Gastroesophageal sphincter (tissue), 4 donors: ENCODE measurements around the gene NIPAL1. TPM values are rescaled to one million over a fixed set of nuclear protein-coding genes. Genes with fewer than 3 reads are reported as not detected.

Experiments
- ATAC-seq: fragments of 150-250 bp; one replicate; pipeline ENCODE4 v1.9.1; 2016; ENCODE audit warnings: mild to moderate bottlenecking, moderate library complexity
- H3K27ac ChIP-seq, 4 donors: fragments of 200-600 bp; sonication (generic) in 3 of 4; 1 replicate in 3 of 4; 2 replicates in 1 of 4; pipeline ENCODE4 v1.5.1; 2016 to 2019
- H3K27me3 ChIP-seq: fragments of 200-600 bp; sonication (generic); one replicate; pipeline ENCODE4 v1.5.1; 2019
- H3K36me3 ChIP-seq, 2 donors: fragments of 200-600 bp; sonication (generic); one replicate each; pipeline ENCODE4 v1.5.1; 2019; ENCODE audit warnings: control low read depth in 1 of 2
- H3K4me1 ChIP-seq, 3 donors: fragments of 200-600 bp; sonication (generic); 1 replicate in 2 of 3; 2 replicates in 1 of 3; pipeline ENCODE4 v1.5.1; 2016 to 2019; ENCODE audit warnings: control low read depth in 2 of 3
- H3K4me3 ChIP-seq, 2 donors: fragments of 200-600 bp; sonication (generic); one replicate each; pipeline ENCODE4 v1.5.1; 2019; ENCODE audit warnings: mild to moderate bottlenecking in 1 of 2, moderate library complexity in 1 of 2
- H3K9me3 ChIP-seq, 3 donors: fragments of 200-600 bp; sonication (generic); one replicate each; pipeline ENCODE4 v1.5.1; 2017 to 2019; ENCODE audit warnings: control low read depth in 2 of 3
- EP300 ChIP-seq: sonication (generic); formaldehyde crosslinking; IDR thresholded peaks from one replicate; pipeline ENCODE4 v1.6.1; 2017; ENCODE audit warnings: antibody characterized with exemption, mild to moderate bottlenecking
- POLR2A ChIP-seq, 2 donors: fragments of 450-650 bp; IDR thresholded peaks; one replicate each; pipeline ENCODE4 v1.6.1; 2017; ENCODE audit warnings: antibody characterized with exemption in 2 of 2, mild to moderate bottlenecking in 2 of 2, moderate library complexity in 1 of 2
- POLR2AphosphoS5 ChIP-seq: sonication (generic); formaldehyde crosslinking; IDR thresholded peaks from one replicate; pipeline ENCODE4 v1.6.1; 2017; ENCODE audit warnings: antibody characterized with exemption
- WGBS, 2 donors: methylation state at CpG; one replicate each; pipeline ENCODE4 v1.1.5; 2018; ENCODE audit warnings: low coverage in 1 of 2; 5-methylcytosine and 5-hydroxymethylcytosine counted together
- total RNA-seq, 4 donors: library from RNA; depleted of rRNA; stranded (reverse); fragments of >200 nt; gene quantifications; one replicate each; pipeline ENCODE4 v1.1.0, GENCODE V29; 2016
- TF ChIP-seq, protein P1 (sequence below), 4 experiments: fragments of 200-600 bp in 2 of 4; fragments of 450-650 bp in 2 of 4; sonication (generic) in 1 of 4; IDR thresholded peaks; one replicate each; pipeline ENCODE4 v1.5.1; 2017 to 2019; ENCODE audit warnings: antibody characterized with exemption in 4 of 4, mild to moderate bottlenecking in 2 of 4, moderate library complexity in 2 of 4

NIPAL1 gene
- total RNA-seq, 4 donors from 2014 or later = 0.16 to 2.0 (median 0.25) TPM

DNA sequence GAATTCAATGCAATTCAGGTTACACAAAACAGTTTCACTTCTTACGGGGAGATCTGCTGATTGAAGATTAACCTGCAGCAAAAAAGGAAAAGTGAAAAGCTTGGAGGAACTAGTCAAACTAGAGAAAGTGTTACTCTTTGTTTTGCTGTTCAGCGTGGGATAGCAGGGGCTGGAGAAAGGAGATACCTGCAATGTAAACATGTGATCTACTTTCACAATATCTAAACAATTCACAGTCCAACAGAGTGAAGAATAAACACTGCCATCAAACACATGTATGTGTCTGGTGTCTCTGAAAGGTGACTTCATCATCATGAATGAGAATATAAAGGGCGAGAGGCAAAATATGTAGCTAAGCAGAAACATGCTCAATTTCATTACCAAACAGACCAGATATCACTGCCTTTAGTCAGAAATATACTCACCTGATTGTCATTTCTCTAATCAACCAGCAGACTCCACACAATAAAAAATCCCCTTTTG, 26.4 kb downstream of the NIPAL1 start:
- Histone ChIP-seq H3K27me3 (peaks cover 37% of the 10 kb centered on the region), H3K4me1 (no peaks in the 10 kb centered on the region), H3K9me3 (no peaks in the 10 kb centered on the region), H3K4me3 (no peak overlapping the region), H3K27ac (no peak overlapping the region), H3K36me3 (no peaks in the 10 kb centered on the region)
- no peak for ATAC-seq
- TF ChIP-seq POLR2A (IDR thresholded peaks at IDR 0.05) (no peak), POLR2AphosphoS5 (no peak), EP300 (no peak)
- TF ChIP-seq, protein P1, sequence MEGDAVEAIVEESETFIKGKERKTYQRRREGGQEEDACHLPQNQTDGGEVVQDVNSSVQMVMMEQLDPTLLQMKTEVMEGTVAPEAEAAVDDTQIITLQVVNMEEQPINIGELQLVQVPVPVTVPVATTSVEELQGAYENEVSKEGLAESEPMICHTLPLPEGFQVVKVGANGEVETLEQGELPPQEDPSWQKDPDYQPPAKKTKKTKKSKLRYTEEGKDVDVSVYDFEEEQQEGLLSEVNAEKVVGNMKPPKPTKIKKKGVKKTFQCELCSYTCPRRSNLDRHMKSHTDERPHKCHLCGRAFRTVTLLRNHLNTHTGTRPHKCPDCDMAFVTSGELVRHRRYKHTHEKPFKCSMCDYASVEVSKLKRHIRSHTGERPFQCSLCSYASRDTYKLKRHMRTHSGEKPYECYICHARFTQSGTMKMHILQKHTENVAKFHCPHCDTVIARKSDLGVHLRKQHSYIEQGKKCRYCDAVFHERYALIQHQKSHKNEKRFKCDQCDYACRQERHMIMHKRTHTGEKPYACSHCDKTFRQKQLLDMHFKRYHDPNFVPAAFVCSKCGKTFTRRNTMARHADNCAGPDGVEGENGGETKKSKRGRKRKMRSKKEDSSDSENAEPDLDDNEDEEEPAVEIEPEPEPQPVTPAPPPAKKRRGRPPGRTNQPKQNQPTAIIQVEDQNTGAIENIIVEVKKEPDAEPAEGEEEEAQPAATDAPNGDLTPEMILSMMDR (IDR thresholded peaks at IDR 0.05) = no peak
- 45 to 48% methylated on average over 3 of the region's 3 CpGs for WGBS, 2 donors

DNA sequence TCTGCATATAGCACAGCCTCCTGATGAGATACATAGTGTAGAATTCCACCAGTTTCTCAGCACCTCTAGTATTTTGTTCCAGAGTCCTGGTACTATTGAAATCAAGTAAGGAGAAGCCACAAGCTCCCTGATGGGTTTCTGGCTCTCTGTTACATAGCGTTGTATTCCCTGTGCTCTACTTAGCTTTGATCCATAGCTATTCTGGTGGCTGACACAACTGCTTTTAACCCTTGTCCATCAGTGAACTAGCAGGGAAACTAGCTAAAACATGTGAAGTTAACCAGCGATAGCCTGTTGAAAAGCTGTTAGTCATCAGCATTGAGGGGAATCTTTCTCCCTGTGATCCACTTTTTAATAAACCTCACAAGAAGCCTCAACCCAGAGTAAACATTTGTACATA, 26.9 kb downstream of the NIPAL1 start:
- WGBS, 2 donors = 60 to 63% methylated on average over 2 of the region's 2 CpGs
- Histone ChIP-seq H3K4me3 (no peak overlapping the region), H3K9me3 (no peaks in the 10 kb centered on the region), H3K27ac (no peak overlapping the region), H3K4me1 (no peaks in the 10 kb centered on the region), H3K27me3 (peaks cover 37% of the 10 kb centered on the region), H3K36me3 (no peaks in the 10 kb centered on the region)
- no peak for TF ChIP-seq POLR2AphosphoS5
- no peak for TF ChIP-seq EP300
- TF ChIP-seq, protein P1 (IDR thresholded peaks at IDR 0.05) = no peak
- TF ChIP-seq POLR2A (IDR thresholded peaks at IDR 0.05) = no peak
- no peak for ATAC-seq

DNA sequence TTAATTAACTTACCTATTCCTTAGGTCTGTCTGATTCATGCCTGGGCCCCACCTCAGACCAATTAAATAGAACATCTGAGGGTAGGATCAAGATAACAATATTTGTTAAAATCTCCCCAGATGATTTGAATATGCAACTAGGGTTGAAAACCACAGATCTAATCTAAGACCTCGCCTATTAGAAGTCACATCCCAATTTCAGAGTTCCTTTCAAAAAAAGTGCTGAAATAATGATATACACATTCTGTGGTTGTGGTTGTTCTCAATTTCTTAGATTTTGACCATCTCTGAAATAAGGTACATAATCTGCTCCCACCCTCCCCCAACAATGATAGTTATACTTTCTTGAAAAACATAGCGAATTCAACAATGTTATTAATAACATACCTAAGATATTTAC, 27.7 kb downstream of the NIPAL1 start:
- 90 to 94% methylated on average over 2 of the region's 2 CpGs for WGBS, 2 donors

DNA sequence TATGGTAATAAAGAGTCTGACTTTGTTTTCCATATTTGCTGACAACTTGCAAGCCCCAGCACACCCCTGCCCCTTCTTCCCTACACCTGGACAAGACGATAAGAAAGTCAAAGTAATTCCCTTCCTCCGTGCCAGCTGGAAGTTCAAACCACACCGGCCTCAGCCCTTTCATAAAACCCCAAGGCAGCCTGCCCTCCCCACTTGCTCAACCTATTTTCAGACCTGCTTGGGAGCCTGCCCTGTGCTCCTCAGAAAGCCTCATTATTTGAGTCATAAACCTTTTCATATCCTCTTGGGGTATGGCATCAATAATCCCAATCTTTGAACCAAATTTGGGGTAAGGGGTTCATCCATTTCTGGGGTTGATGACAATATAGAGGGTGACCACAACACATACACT, 29.5 kb downstream of the NIPAL1 start:
- 59 to 63% methylated on average over 1 to 3 of the region's 3 CpGs for WGBS, 2 donors
- Histone ChIP-seq H3K4me1 (no peaks in the 10 kb centered on the region), H3K27ac (no peak overlapping the region), H3K4me3 (no peak overlapping the region), H3K27me3 (peaks cover 34% of the 10 kb centered on the region), H3K9me3 (no peaks in the 10 kb centered on the region), H3K36me3 (no peaks in the 10 kb centered on the region)
- ATAC-seq = no peak
- TF ChIP-seq, protein P1 (IDR thresholded peaks at IDR 0.05) = no peak
- TF ChIP-seq POLR2AphosphoS5 (no peak), POLR2A (IDR thresholded peaks at IDR 0.05) (no peak), EP300 (no peak)

More for the DNA sequence above, 27.7 kb downstream of the NIPAL1 start:
- H3K9me3 ChIP-seq = no peaks in the 10 kb centered on the region
- H3K27me3 ChIP-seq = peaks cover 37% of the 10 kb centered on the region
- no peak for ATAC-seq
- H3K27ac ChIP-seq = no peak overlapping the region
- H3K36me3 ChIP-seq = no peaks in the 10 kb centered on the region
- no peaks in the 10 kb centered on the region for H3K4me1 ChIP-seq
- TF ChIP-seq POLR2A (IDR thresholded peaks at IDR 0.05) = no peak
- no peak for TF ChIP-seq POLR2AphosphoS5
- no peak for TF ChIP-seq EP300
- TF ChIP-seq, protein P1 (IDR thresholded peaks at IDR 0.05) = no peak
- no peak overlapping the region for H3K4me3 ChIP-seq

DNA sequence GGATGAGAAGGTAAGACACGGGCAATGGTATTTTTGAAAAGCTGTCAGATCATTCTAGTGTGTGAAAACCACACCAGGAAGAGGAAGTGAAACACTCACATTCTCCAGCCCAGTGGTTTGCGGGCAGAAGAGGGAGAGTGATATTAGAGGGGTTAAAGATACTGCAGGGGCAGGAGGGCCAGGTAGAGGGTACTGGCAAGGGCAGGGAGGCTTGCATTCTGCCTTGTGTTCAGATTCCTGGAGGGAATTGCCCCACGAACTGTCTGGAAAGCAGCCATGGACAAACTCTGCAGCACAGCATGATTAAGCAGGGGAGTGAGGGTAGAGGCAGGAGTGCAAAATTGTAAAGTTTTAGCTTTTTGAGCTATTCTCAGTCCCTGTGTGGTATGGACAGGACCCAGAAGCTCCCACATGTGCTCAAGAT, 30.9 kb downstream of the NIPAL1 start:
- no peak for ATAC-seq
- WGBS, 2 donors = 32% methylated on average over 3 of the region's 3 CpGs; no CpG with 5 or more reads in 1 of the 2 donors
- Histone ChIP-seq H3K27me3 (peaks cover 31% of the 10 kb centered on the region), H3K4me3 (no peak overlapping the region), H3K27ac (no peak overlapping the region), H3K9me3 (no peaks in the 10 kb centered on the region), H3K36me3 (no peaks in the 10 kb centered on the region), H3K4me1 (no peaks in the 10 kb centered on the region)
- TF ChIP-seq POLR2AphosphoS5 (no peak), POLR2A (IDR thresholded peaks at IDR 0.05) (no peak), EP300 (no peak)
- TF ChIP-seq, protein P1 (IDR thresholded peaks at IDR 0.05) = no peak
